Fibroblast of villous mesenchyme (primary cell): ENCODE data around the gene TMEM204. TPM values are rescaled to one million over a fixed set of nuclear protein-coding genes. Genes with fewer than 3 reads are reported as not detected.

Experiments
- DNase-seq: peaks from one replicate; pipeline ENCODE4 v3.0.0-alpha.2; 2010; ENCODE audit warnings: low read depth
- H3K4me3 ChIP-seq: 2 replicates; pipeline ENCODE4 v1.5.1; 2011; ENCODE audit warnings: low read depth, mild to moderate bottlenecking, low read length
- total RNA-seq: library from RNA; depleted of rRNA; stranded (reverse); fragments of >200 nt; gene quantifications from 2 replicates; pipeline ENCODE4 v1.2.3, GENCODE V29; 2012
- TF ChIP-seq, protein P1 (sequence below): IDR thresholded peaks from 2 replicates; pipeline ENCODE4 v1.5.1; 2012; ENCODE audit warnings: low read depth, mild to moderate bottlenecking, low read length; ENCODE audit not compliant: insufficient read depth

Gene TMEM204
- total RNA-seq, 1 donor = 22.5 TPM

DNA sequence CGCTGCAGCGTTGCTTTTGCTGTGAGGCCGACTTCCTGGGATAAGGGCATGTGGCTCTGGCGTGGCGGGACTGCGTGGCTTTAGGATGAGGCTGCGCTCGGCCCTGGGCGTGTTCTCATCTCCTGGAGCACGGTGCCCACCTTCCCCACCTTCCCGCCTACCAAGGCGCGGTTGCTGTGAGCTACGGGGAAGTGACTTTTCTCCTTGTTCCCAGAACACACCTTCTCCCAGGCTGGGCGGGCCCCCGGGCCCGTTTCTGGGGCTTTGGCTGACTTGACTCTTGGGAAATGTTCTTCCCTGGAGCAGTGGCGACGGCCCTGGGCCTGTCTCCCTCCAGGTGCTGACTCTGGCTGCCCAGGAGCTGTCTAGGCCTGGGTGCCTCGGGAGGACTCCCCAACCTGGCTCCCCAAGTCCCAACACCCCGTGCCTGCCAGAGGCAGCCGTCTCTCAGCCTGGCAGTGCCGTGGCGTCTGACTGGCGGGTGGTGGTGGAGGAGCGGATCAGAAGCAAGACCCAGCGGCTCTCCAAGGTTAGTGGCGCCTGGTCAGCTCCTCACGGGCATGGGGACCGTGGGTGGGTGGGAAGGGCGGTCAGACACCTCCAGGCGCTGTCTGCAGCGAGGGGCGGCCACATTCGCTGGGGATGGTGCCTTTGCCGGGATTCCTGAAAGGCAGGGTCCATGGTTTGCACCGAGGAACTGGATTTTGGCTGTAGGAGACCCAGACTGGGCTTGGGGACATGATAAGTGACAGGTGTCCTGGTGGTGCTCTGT, 28.2 kb upstream of the TMEM204 start:
- no peak overlapping the region for H3K4me3 ChIP-seq
- TF ChIP-seq, protein P1, sequence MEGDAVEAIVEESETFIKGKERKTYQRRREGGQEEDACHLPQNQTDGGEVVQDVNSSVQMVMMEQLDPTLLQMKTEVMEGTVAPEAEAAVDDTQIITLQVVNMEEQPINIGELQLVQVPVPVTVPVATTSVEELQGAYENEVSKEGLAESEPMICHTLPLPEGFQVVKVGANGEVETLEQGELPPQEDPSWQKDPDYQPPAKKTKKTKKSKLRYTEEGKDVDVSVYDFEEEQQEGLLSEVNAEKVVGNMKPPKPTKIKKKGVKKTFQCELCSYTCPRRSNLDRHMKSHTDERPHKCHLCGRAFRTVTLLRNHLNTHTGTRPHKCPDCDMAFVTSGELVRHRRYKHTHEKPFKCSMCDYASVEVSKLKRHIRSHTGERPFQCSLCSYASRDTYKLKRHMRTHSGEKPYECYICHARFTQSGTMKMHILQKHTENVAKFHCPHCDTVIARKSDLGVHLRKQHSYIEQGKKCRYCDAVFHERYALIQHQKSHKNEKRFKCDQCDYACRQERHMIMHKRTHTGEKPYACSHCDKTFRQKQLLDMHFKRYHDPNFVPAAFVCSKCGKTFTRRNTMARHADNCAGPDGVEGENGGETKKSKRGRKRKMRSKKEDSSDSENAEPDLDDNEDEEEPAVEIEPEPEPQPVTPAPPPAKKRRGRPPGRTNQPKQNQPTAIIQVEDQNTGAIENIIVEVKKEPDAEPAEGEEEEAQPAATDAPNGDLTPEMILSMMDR = no peak
- DNase-seq = no peak

DNA sequence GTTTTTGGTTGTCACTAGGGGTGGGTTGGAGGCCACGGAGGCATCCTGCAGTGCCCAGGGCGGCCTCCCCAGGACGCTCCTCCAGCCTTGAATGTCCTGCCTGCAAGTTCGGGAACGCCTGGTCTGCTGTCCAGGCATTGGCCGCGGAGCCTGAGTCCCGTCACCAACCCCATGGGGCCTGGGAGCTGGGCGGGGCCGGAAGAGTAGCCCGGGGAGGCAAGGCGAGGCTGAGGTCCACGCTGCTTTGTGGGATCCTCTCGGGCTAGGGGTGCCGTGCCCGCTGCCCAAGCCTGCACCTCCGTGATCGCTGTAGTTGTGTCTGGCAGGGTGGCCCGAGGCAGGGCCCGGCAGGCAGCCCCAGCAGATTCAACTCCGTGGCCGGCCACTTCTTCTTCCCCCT, 27.6 kb upstream of the TMEM204 start:
- no peak for DNase-seq
- H3K4me3 ChIP-seq = no peak overlapping the region
- TF ChIP-seq, protein P1 = no peak

DNA sequence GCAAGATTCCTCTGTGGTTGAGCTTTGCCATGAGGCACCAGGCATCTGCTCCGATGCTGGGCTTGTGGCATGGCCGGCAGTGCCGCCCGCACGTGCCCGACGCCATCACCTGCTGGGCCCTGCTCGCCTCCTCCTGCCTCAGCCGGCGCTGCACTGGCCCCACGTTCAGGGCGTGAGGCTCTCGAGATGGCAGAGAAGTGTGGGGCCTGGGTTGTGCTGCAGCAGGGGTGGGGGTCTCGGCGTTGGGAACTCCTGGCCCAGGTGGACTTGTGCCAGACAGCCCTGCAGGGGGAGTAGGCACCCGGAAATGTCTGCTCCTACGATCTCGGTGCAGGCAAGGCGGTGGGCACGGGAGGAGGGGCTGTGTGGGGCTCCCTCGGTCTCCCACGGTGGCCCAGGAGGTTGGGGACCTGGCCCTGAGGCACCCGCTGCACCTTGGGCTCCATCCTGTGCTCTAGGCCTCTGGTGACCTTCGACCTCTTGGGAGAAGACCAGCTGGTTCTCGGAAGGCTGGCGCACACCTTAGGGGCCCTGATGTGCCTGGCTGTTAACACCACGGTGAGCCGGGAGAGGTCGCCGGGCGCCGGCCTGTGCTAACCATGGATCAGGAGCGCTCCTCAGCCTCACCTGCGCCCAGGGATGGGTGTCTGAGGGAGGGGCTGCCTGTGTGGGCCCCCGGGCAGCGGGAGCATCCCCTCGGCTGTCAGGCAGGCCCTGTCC, 26.8 kb upstream of the TMEM204 start:
- H3K4me3 ChIP-seq = no peak overlapping the region
- no peak for DNase-seq
- TF ChIP-seq, protein P1 = no peak

DNA sequence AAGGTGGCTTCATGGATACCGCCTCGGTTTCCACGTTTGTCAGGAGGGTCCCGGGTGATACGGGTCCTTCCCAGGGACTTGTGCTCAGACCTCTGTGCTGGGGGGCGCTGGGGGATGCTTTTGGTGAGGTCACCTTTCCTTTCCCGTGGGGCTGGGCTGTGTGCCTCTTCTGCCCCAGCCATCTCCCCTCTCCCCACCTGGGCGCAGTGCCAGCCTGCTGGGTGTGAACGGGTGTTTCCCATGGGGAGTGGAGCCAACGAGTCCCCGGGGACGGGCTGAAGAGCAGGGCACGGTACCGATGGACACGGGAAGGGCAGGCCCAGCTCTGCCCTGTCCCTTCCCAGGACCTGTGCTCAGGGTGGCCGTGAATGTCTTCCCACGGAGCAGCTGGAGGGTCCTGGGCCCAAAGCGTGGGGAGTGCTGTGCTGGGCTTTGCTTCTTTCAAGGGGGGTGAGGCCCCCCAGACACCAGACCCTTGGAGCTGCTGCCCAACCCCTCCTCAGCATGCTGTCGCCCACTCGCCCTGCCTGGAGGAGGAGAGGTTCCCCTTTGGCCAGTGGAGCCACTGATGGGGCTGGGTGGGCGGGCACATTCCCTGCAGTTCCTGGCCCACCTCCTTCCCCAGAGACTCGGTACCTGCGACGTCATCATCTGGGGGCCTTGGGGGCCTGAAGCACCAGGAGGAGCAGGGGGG, 24.8 kb upstream of the TMEM204 start:
- no peak overlapping the region for H3K4me3 ChIP-seq
- DNase-seq = no peak
- TF ChIP-seq, protein P1 = no peak

DNA sequence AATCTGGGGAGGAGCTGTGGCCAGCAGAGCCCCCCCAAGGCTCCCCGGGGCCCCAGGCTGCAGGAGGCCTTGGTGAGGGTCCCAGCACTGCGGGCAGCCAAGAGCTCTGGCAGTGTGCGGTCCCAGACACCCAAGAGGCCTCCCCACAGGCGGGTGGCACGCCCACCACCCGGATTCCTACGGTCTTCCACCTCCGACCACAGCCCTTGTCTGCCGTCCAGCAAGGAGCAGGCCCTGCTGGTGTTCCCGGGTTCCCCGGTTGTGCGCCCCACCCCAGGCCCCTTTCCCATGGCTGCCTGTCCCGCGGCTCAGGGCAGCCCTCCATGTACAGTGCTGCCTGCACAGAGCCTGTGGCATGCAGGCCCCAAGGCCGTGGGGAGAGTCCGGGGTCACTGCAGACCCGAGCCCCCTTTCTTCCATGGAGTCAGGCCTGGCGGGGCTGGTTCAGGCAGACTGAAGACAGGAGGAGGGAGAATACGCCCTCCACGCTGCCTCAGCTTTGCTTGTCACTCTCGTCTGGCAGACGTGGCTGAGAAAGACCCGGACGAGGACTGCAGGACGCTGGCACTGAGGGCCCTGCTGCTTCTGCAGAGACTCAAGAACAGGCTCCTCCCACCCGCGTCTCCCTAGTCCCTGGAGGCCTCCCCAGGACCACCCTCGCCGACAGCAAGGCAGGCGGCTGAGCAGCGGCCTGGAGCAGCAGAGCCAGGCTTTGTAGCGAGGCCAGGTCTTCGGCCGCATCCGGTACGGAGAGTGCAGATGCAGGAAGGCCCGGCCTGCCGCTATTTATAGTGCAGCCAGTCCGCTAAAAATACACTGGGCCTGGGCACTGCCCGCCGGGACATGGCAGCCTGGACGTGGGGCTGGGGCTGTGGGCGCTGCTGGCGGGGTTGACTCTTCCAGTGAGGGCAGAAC, 23.9 kb upstream of the TMEM204 start:
- TF ChIP-seq, protein P1 = no peak
- no peak for DNase-seq
- H3K4me3 ChIP-seq = no peak overlapping the region

DNA sequence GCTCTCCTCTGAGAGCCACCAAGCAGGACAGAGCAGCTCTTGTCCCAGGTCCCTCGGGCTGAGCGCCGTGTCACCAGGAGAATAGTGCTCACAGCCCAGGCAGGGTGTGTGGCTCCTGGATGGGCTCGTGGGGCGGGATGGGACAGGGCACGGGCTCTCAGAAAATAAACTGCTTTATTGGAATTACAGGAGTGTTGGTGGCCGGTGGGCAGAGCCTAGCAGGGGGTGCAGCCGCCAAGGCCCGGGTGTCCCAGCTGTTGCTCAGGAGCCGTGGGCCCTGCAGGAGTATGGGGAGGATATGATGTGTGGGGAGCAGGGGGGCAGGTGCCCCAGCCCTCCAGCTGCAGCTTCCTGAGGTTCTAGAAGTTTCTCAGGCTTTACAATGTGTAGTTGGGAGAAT, 23.2 kb upstream of the TMEM204 start:
- H3K4me3 ChIP-seq = no peak overlapping the region
- TF ChIP-seq, protein P1 = no peak
- DNase-seq = no peak
